GM12892 (cell line): ENCODE measurements around the gene DDC.
"Not testable (repeated sequence)": the region's sequence is repeated elsewhere in the genome, so short reads cannot be mapped to it uniquely, and the experiment has no call there.

Experiments used
- DNase-seq: peaks from one replicate; pipeline ENCODE4 v3.0.0; 2011; ENCODE audit not compliant: insufficient read length
- FAIRE-seq: peaks from 2 replicates; lab custom pipeline; 2011; peaks lifted over from hg19 to GRCh38; lab: Jason Lieb, UNC
- POLR2A ChIP-seq: IDR thresholded peaks from 2 replicates; pipeline ENCODE4 v1.6.1; 2011; ENCODE audit warnings: low read depth, low read length, control low read depth
- POLR2AphosphoS5 ChIP-seq: IDR thresholded peaks from 2 replicates; pipeline ENCODE4 v1.6.1; 2011; ENCODE audit warnings: low read depth, low read length, control low read depth
- TAF1 ChIP-seq: IDR thresholded peaks from 2 replicates; pipeline ENCODE4 v1.6.1; 2011; ENCODE audit warnings: low read depth, mild to moderate bottlenecking, control low read depth, low read length, borderline replicate concordance

Gene DDC

DNA sequence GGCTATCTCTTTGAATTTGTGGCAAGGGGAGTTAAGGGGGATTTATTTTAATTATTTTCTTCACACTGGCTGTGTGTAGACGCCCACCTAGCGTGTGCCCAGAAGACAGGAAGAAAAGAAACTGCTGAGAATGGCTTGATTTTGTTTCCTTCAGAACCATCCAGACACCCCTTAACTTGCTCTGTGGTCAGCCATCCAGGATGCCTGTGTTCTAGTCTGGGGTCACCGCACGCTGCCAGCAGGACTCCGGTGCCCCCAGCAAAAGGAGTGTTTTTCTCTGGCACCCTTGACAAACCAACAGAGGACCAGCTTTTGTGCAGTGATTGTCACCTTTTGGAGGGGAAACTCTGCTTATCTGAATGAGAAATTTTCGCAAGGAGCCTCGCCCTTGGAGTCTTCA, 5.3 kb downstream of the DDC start:
- no peak for TF ChIP-seq POLR2A
- no peak for TF ChIP-seq POLR2AphosphoS5
- no peak for TF ChIP-seq TAF1
- FAIRE-seq (no peak), DNase-seq (no peak)

DNA sequence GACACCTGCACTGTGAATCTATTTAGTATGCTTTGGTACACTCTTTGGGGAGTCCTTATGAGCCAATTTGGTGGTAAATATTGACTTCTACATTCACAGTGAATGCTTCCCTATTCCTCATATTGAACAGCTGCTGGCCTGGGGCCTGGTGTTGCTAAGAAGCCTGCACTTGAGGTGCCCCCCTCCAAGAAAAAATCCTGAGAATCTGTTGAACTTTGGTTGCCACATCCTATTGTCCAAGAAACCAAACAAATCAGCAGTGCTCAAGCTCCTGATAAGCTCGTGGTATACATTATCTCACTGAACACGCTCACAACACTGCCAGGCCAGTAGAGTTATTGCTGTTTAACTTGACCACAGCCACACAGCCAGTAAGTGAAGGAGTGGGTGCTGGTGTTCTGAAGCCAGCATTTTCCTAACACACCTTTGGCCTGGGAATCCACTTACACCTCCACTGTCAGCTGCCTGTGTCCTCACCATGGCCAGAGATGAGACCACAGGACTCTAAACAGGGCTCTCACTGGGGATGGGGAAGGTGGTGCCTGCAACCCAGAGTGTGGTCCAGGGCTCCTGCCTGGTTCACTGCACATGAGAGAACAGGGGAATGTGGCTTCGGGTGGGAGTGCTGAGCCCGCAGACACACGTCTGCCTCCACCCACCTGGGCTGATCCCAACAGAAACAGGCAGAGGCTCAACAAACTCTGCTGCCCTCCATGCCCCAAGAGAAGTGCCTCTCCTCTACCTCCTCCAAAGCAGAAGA, 6.7 kb downstream of the DDC start:
- TF ChIP-seq TAF1 (no peak), POLR2A (no peak), POLR2AphosphoS5 (no peak)
- no peak for FAIRE-seq
- DNase-seq: no peak

DNA sequence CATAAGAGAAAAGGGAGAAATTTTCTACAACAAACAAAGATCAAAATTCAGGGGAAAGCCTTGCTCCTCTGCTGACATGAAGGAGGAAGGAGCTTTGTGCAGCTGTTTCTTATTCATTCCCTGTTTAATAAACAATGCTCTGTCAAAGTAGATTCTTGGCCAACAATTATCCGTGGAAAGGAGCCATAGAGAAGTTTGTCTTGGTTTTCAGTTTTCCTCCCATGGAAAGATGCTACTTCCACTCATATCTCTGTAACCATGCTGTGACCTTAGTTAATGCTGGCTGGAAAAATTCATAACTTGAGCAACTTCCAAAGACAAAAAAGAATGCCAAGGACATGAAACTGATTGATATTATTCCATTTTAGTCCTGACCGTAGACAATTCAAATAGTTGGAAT, 8.1 kb downstream of the DDC start:
- no peak for TF ChIP-seq POLR2A
- no peak for TF ChIP-seq POLR2AphosphoS5
- no peak for TF ChIP-seq TAF1
- FAIRE-seq: no peak
- DNase-seq: no peak

DNA sequence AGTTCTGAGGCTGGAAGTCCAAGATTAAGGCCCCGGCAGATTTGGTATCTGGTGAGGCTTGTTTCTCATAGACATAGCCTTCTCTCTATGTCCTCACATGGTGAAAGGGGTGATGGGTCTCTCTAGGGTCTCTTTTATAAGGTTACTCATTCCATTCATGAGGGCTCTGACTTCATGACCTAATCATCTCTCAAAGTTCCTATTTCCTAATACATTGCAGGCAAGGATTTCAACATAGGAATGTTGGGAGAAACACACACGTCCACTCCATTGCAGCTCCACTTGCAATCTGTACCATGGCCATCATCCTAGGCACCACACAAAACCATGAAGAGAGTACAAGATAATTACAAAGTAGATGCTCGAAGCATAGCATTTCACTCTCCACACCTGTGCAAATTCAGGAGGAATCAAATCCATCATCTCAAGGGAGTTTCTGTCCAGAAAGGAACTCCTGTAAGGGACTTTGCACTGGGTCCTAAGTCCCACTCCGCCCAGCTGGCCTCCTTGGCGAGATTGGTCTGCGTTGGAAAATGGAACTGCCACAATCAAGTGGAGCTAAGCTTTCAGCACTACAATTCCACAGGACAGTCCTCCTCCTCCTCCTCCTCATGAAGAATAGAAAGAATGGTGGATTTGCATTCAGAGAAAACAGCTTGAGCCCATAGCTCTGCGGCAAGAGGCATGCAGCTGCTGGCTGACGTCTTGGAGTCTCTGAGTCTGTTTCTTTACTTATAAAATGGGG, 8.8 kb downstream of the DDC start:
- TF ChIP-seq TAF1 (no peak), POLR2A (no peak), POLR2AphosphoS5 (no peak)
- DNase-seq (no peak), FAIRE-seq (no peak)

DNA sequence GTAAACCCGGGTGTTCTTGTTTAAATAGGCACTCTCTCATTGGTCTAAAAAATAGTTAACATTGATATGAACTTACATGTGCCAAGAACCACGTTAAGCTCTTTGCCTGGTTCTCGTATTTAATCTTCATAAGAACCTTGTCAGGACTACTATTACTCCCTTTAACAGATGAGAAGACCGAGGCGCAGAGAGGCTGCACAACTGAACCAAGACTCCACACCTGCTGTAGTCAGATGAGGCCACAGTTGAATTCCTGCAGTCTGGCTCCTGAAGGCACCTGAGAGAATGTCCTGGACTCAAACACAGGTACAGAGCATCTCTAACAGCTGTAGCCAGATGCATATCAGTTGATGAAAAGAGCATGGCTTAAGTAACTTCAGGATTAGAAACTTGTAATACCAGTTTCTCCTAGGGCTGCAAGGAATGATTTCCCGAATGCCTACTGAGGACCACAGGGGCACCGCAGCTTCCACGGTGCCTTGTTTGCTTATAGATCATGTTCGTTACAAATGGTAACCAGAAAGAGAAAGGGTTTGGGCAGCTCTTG, 9.5 kb downstream of the DDC start:
- FAIRE-seq (no peak), DNase-seq (no peak)
- TF ChIP-seq POLR2AphosphoS5 (no peak), POLR2A (no peak), TAF1 (no peak)

DNA sequence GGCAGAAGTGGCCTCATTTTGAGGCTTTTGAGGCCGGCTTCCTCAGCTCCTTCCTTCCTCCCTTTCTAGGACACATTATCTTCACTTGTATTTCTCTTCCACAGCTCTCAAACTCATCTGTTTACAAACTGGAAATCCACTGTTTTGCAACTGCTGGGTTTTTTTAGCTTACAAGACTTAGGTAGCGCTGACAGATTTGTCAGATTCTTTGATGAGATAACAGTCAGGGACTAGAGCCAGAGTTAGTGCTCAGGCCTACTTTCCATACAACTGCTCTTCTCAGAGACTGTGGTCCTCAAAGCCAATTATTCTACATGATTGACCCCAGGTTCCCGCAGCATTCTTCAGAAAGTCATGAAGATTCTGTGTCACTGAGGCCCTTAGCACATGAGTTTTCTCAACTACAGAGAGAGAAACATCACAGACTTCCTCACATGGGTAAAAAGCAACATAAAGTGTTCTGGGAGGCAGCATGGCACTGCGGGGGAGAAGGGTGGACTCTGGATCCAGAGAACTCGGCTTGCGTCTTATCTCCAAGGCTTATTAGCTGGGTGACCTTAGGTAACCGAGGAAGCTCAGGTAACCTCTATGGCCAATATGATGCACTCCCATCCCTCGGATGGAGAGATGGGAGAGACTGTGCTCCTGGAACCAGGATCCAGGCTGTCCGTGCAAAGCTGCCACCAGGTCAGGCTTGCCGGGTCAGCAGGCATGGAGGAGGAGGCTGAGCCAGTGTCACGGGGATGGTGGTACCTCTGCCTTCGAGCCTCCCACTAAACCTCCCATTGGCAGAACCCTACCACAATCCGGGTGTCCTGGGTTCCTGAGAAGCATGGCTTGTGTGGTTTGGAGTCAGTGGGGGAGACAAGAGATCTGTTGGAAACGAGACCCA, 10.5 kb downstream of the DDC start:
- TF ChIP-seq TAF1 (no peak), POLR2AphosphoS5 (no peak), POLR2A (no peak)
- FAIRE-seq (no peak), DNase-seq (no peak)

DNA sequence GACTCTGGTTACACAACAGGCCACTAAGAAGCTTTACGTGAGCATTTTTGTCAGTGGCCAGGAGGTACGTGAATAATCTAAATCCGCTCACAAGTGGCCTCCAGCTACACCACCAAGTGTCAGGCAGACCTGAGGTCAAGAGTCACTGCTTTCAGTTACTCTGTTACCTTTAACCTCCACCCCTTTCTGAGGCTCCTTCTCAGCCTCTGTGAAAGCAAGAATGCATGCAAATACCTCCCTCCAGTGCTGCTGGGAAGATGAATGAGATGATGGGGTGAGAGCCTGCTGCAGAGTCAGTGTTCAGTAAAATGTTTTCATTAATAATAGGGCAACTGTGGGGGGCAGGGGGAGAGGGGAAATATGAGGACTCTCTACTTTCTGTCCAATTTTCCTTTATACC, 11.2 kb downstream of the DDC start:
- TF ChIP-seq TAF1: no peak
- TF ChIP-seq POLR2A: no peak
- no peak for TF ChIP-seq POLR2AphosphoS5
- no peak for DNase-seq

DNA sequence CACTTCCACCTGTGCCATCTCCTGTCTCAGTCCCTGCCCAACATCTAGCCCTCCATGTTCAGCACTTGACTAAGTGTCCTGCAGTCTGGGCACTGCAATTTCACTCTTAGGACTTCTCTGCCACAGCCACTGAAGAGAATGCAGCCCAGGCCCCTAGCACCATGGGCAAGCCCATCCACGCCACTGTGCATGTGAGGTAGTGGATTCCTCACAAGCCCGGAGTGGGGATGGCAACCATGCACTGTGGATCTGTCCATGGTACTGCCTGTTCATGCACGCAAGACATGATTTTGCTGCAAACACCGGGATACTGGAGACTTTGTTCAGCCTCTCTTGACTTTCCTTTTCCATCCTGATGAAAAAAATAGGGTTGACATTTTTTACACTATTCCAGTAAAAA, 12.3 kb downstream of the DDC start:
- FAIRE-seq (no peak), DNase-seq (no peak)
- TF ChIP-seq POLR2AphosphoS5 (no peak), POLR2A (no peak), TAF1 (no peak)

More for the DNA sequence above, 11.2 kb downstream of the DDC start:
- no peak for FAIRE-seq

DNA sequence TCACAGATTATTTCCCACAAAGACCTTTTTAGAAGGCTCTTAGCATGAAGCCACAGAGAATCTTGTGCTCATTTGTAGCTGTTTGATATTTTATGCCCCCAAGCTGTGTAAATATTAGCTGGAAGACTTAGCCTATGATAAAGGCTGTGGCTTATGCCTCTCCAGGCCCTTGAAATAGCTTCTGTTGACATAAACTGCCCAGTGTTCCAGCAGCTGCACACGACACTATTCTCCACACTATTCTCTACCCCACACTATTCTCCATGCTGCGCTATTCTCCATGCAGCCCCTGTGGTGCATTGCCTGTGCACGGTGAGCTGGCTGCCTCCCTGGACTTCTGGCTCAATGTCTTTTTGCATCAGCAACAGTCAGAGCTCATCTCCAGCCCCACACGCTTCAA, 13.1 kb downstream of the DDC start:
- FAIRE-seq: no peak
- no peak for DNase-seq
- TF ChIP-seq POLR2A (no peak), POLR2AphosphoS5 (no peak), TAF1 (no peak)

DNA sequence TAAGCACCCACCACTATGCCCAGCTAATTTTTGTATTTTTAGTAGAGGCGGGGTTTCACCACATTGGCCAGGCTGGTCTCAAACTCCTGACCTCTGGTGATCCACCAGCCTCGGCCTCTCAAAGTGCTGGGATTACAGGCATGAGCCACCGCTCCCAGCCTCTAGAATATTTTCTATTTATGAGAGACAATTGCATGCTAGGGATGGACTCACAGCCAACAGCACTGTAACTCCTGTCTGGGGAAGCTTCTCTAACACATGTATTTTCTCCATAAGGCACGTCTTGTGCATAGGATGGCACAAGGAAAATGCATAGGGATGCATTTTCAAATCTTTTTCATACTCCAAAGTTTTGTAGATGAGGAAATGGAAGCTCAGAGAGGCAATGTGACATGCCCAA, 19.6 kb downstream of the DDC start:
- DNase-seq, FAIRE-seq: not testable (repeated sequence)

DNA sequence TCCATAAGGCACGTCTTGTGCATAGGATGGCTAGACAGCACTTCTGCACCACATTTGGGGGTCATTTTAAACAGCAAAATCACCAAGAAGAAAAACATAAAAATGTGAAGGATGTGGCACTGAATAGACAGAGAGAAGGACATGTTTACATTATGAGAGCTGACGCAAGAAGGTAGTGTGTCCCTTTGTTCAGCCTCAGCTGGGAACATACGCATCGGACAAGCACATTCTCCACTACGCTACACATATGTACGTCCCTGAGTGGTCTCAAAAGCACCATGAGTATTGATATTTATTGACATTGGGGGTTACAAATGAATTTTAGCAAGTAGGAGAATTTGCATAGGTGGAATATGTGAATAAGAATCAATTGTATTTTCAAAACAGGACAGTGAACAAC, 20.2 kb downstream of the DDC start:
- no peak for TF ChIP-seq POLR2AphosphoS5
- no peak for TF ChIP-seq TAF1
- no peak for FAIRE-seq
- no peak for DNase-seq

DNA sequence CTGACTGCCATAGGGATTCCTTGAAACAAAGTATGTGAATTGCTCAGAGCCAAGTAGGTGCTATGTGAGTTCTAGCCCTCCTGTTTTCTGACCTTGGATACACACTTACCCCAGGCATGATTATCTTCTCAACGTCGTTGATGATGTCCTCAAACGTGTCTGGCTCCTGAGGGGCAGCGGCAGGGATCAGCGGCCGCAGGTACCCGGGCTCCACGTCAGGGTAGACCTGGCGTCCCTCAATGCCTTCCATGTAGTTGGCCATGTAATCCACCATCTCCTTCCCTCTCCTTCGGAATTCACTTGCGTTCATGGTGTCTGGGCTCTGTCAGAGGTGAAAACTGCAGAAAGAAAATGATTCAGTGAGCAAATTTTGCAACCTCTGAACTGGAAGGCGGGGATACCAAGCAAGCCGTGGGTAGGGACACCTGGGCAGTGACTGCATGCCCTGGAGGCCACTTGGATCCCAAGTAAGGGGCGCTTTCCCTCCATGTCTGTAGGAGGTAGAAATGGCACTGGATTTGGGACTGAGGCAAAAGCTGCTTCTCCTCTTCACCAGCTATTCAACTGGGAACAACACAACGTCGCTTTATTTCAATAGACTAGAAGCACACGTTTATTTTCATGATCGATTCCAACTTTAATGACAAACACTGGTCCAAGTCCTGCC, 21.3 kb downstream of the DDC start:
- no peak for DNase-seq
- FAIRE-seq: no peak
- no peak for TF ChIP-seq POLR2AphosphoS5
- TF ChIP-seq POLR2A: no peak
- TF ChIP-seq TAF1: no peak
